HUES48 (cell line): Measurements from ENCODE around the gene CPEB4.
A peak's percentile ranks its signal among the peaks of the same experiment; 100 is the strongest.

Experiments
- H3K27ac ChIP-seq: one replicate; pipeline ENCODE4 v1.7.0; 2013; ENCODE audit warnings: low read depth, low read length, inconsistent platforms
- H3K27me3 ChIP-seq: 2 replicates; pipeline ENCODE4 v1.6.1; 2013; ENCODE audit warnings: mild to moderate bottlenecking, low read length; ENCODE audit not compliant: control insufficient read depth, insufficient read depth
- H3K36me3 ChIP-seq: 2 replicates; pipeline ENCODE4 v1.6.1; 2013; ENCODE audit warnings: low read length; ENCODE audit not compliant: control insufficient read depth, insufficient read depth
- H3K4me1 ChIP-seq: 2 replicates; pipeline ENCODE4 v1.6.1; 2013; ENCODE audit warnings: mild to moderate bottlenecking, low read length; ENCODE audit not compliant: control insufficient read depth, insufficient read depth
- H3K4me3 ChIP-seq: 2 replicates; pipeline ENCODE4 v1.5.1; 2013; ENCODE audit warnings: mild to moderate bottlenecking, low read depth, low read length
- H3K9ac ChIP-seq: 2 replicates; pipeline ENCODE4 v1.6.1; 2013; ENCODE audit warnings: mild to moderate bottlenecking, low read depth, low read length, moderate library complexity
- H3K9me3 ChIP-seq: 2 replicates; pipeline ENCODE4 v1.6.1; 2013; ENCODE audit warnings: low read length; ENCODE audit not compliant: control insufficient read depth, insufficient read depth

The CPEB4 gene

GRCh38 chr5:173887610-173888472, at the start of gene CPEB4:
TSS of gene CPEB4 (plus strand) at chr5:173888349. CDS start at chr5:173889734, 1,385 bp downstream.
- H3K9ac ChIP-seq: peak within 1 kb of the TSS; percentile 98
- H3K4me1 ChIP-seq: peaks cover 28% of the 10 kb centered on the region
- H3K9me3 ChIP-seq: no peaks in the 10 kb centered on the region
- no peaks in the 10 kb centered on the region for H3K36me3 ChIP-seq
- H3K4me3 ChIP-seq: peak within 1 kb of the TSS; percentile 77
- H3K27me3 ChIP-seq: no peaks in the 10 kb centered on the region
- H3K27ac ChIP-seq: peak within 1 kb of the TSS; percentile 85

GRCh38 chr5:173839117-173839713, 48.9 kb upstream of the CPEB4 start:
- Histone ChIP-seq H3K27me3 (no peaks in the 10 kb centered on the region), H3K4me3 (no peak overlapping the region), H3K9ac (no peak overlapping the region), H3K27ac (no peak overlapping the region), H3K9me3 (no peaks in the 10 kb centered on the region), H3K36me3 (no peaks in the 10 kb centered on the region), H3K4me1 (no peaks in the 10 kb centered on the region; the same call in 1 of the 2 replicates)

- no peaks in the 10 kb centered on the region for H3K36me3 ChIP-seq
- H3K4me1 ChIP-seq: no peaks in the 10 kb centered on the region; the same call in 1 of the 2 replicates
- no peak overlapping the region for H3K9ac ChIP-seq
- no peaks in the 10 kb centered on the region for H3K9me3 ChIP-seq
- H3K27me3 ChIP-seq: no peaks in the 10 kb centered on the region
- no peak overlapping the region for H3K4me3 ChIP-seq
- no peak overlapping the region for H3K27ac ChIP-seq
Measured at GRCh38 chr5:173840111-173840983, 47.8 kb upstream of the CPEB4 start.

- Histone ChIP-seq H3K36me3 (no peaks in the 10 kb centered on the region), H3K9ac (no peak overlapping the region), H3K9me3 (no peaks in the 10 kb centered on the region), H3K27ac (no peak overlapping the region), H3K27me3 (no peaks in the 10 kb centered on the region), H3K4me1 (no peaks in the 10 kb centered on the region; the same call in 1 of the 2 replicates), H3K4me3 (no peak overlapping the region)
Measured at GRCh38 chr5:173841710-173842109, 46.4 kb upstream of the CPEB4 start.

GRCh38 chr5:173843794-173844193, 44.4 kb upstream of the CPEB4 start:
- Histone ChIP-seq H3K9me3 (no peaks in the 10 kb centered on the region), H3K9ac (no peak overlapping the region), H3K27me3 (no peaks in the 10 kb centered on the region), H3K27ac (no peak overlapping the region), H3K36me3 (no peaks in the 10 kb centered on the region), H3K4me3 (no peak overlapping the region), H3K4me1 (no peaks in the 10 kb centered on the region; the same call in 1 of the 2 replicates)

GRCh38 chr5:173845321-173845720, 42.8 kb upstream of the CPEB4 start:
- Histone ChIP-seq H3K9ac (no peak overlapping the region), H3K4me3 (no peak overlapping the region), H3K27ac (no peak overlapping the region), H3K27me3 (no peaks in the 10 kb centered on the region), H3K36me3 (no peaks in the 10 kb centered on the region), H3K9me3 (no peaks in the 10 kb centered on the region; the same call in 1 of the 2 replicates), H3K4me1 (no peaks in the 10 kb centered on the region; the same call in 1 of the 2 replicates)

GRCh38 chr5:173846929-173847501, 41.1 kb upstream of the CPEB4 start:
- Histone ChIP-seq H3K27me3 (no peaks in the 10 kb centered on the region), H3K27ac (no peak overlapping the region), H3K36me3 (no peaks in the 10 kb centered on the region)

GRCh38 chr5:173848986-173849596, 39.1 kb upstream of the CPEB4 start:
- no peak overlapping the region for H3K27ac ChIP-seq

More at GRCh38 chr5:173846929-173847501, 41.1 kb upstream of the CPEB4 start:
- Histone ChIP-seq H3K9ac (no peak overlapping the region), H3K4me1 (no peaks in the 10 kb centered on the region), H3K9me3 (no peaks in the 10 kb centered on the region; the same call in 1 of the 2 replicates), H3K4me3 (no peak overlapping the region)

GRCh38 chr5:173849908-173850307, 38.2 kb upstream of the CPEB4 start:
- H3K4me3 ChIP-seq: no peak overlapping the region
- H3K27me3 ChIP-seq: no peaks in the 10 kb centered on the region
- no peak overlapping the region for H3K27ac ChIP-seq
- no peaks in the 10 kb centered on the region for H3K4me1 ChIP-seq
- H3K9me3 ChIP-seq: no peaks in the 10 kb centered on the region; the same call in 1 of the 2 replicates
- no peaks in the 10 kb centered on the region for H3K36me3 ChIP-seq
- H3K9ac ChIP-seq: no peak overlapping the region

More at GRCh38 chr5:173848986-173849596, 39.1 kb upstream of the CPEB4 start:
- Histone ChIP-seq H3K9ac (no peak overlapping the region), H3K27me3 (no peaks in the 10 kb centered on the region), H3K9me3 (no peaks in the 10 kb centered on the region; the same call in 1 of the 2 replicates), H3K36me3 (no peaks in the 10 kb centered on the region), H3K4me1 (no peaks in the 10 kb centered on the region), H3K4me3 (no peak overlapping the region)

- H3K27me3 ChIP-seq: no peaks in the 10 kb centered on the region
- no peak overlapping the region for H3K9ac ChIP-seq
- no peak overlapping the region for H3K27ac ChIP-seq
- no peaks in the 10 kb centered on the region; the same call in 1 of the 2 replicates for H3K9me3 ChIP-seq
- H3K4me3 ChIP-seq: no peak overlapping the region
- no peaks in the 10 kb centered on the region for H3K4me1 ChIP-seq
- H3K36me3 ChIP-seq: no peaks in the 10 kb centered on the region
Measured at GRCh38 chr5:173850659-173851058, 37.5 kb upstream of the CPEB4 start.
